SK-N-SH (cell line): Measurements from ENCODE around the gene GPR89B. TPM values are rescaled to one million over a fixed set of nuclear protein-coding genes. Genes with fewer than 3 reads are reported as not detected.
A peak's percentile ranks its signal among the peaks of the same experiment; 100 is the strongest.
"Not testable (repeated sequence)": the region's sequence is repeated elsewhere in the genome, so short reads cannot be mapped to it uniquely, and the experiment has no call there.

ENCODE experiments used
- CTCF ChIA-PET: fragments of 300-600, 350-600 bp; formaldehyde crosslinking; extraction: SDS; loops from one replicate; lab custom pipeline; 2021; lab: Yijun Ruan, JAX
- POLR2A ChIA-PET: fragments of 350-600 bp; sonication (Branson Sonifier 250); formaldehyde crosslinking; extraction: SDS; loops from one replicate; lab custom pipeline; 2020; ENCODE audit warnings: antibody characterized with exemption, inconsistent platforms; lab: Yijun Ruan, JAX
- DNase-seq: peaks from one replicate; pipeline ENCODE4 v3.0.0; 2012
- H2AFZ ChIP-seq: fragments of 200-600 bp; sonication (generic); 2 replicates; pipeline ENCODE4 v1.8.1; 2016; ENCODE audit warnings: antibody characterized with exemption, mild to moderate bottlenecking, low read depth
- H3F3A ChIP-seq: fragments of 200-600 bp; sonication (generic); replicated peaks from 2 replicates; pipeline ENCODE3; 2016; ENCODE audit warnings: antibody characterized with exemption, mild to moderate bottlenecking; ENCODE audit not compliant: insufficient read depth
- H3K27ac ChIP-seq, 2 experiments: fragments of 200-500 bp in 1 of 2; fragments of 200-600 bp in 1 of 2; sonication (Bioruptor generic) in 1 of 2; sonication (generic), shearing (Covaris generic) in 1 of 2; 2 replicates each; pipeline versions ENCODE4 v1.5.1 to v1.6.1; 2014 to 2016; ENCODE audit warnings: low read depth in 2 of 2, inconsistent platforms in 1 of 2, low read length in 1 of 2, mild to moderate bottlenecking in 1 of 2, mixed read lengths in 1 of 2
- H3K27me3 ChIP-seq: fragments of 200-600 bp; sonication (generic), shearing (Covaris generic); 2 replicates; pipeline ENCODE4 v1.6.1; 2016; ENCODE audit warnings: mixed run types; ENCODE audit not compliant: insufficient read depth
- H3K36me3 ChIP-seq, 2 experiments: fragments of 200-500 bp in 1 of 2; fragments of 200-600 bp in 1 of 2; sonication (Bioruptor generic) in 1 of 2; sonication (generic) in 1 of 2; replicated peaks in 1 of 2; 2 replicates each; pipeline versions ENCODE3 to v1.5.1; 2014 to 2016; ENCODE audit warnings: low read length in 1 of 2, mild to moderate bottlenecking in 1 of 2; ENCODE audit not compliant: insufficient read depth in 2 of 2, control insufficient read depth in 1 of 2
- H3K4me1 ChIP-seq, 2 experiments: fragments of 200-500 bp in 1 of 2; fragments of 200-600 bp in 1 of 2; sonication (Bioruptor generic) in 1 of 2; sonication (generic), shearing (Covaris generic) in 1 of 2; 2 replicates each; pipeline versions ENCODE4 v1.5.1 to v1.6.1; 2014 to 2016; ENCODE audit warnings: low read depth in 1 of 2, low read length in 1 of 2, mixed run types in 1 of 2; ENCODE audit not compliant: insufficient read depth in 2 of 2, control insufficient read depth in 1 of 2
- H3K4me2 ChIP-seq: fragments of 200-600 bp; sonication (generic), shearing (Covaris generic); 2 replicates; pipeline ENCODE4 v1.6.1; 2017; ENCODE audit warnings: mixed run types
- H3K4me3 ChIP-seq, 2 experiments: fragments of 200-500 bp in 1 of 2; fragments of 200-600 bp in 1 of 2; sonication (Bioruptor generic) in 1 of 2; sonication (generic), shearing (Covaris generic) in 1 of 2; 2 replicates each; pipeline versions ENCODE4 v1.5.1 to v1.8.1; 2014 to 2016; ENCODE audit warnings: low read depth in 2 of 2, inconsistent platforms in 1 of 2, low read length in 1 of 2, mild to moderate bottlenecking in 1 of 2, mixed read lengths in 1 of 2, moderate library complexity in 1 of 2
- H3K79me2 ChIP-seq: fragments of 200-600 bp; sonication (generic); 2 replicates; pipeline ENCODE4 v1.8.1; 2017; ENCODE audit warnings: mild to moderate bottlenecking; ENCODE audit not compliant: insufficient read depth
- H3K9ac ChIP-seq: fragments of 200-600 bp; sonication (generic); 2 replicates; pipeline ENCODE4 v1.6.1; 2017; ENCODE audit warnings: mixed run types
- H3K9me2 ChIP-seq: fragments of 200-600 bp; sonication (generic); 2 replicates; pipeline ENCODE4 v1.6.1; 2017; ENCODE audit warnings: mixed run types
- H3K9me3 ChIP-seq: fragments of 200-600 bp; sonication (generic); 2 replicates; pipeline ENCODE4 v1.6.1; 2017; ENCODE audit warnings: mixed run types, mild to moderate bottlenecking, moderate library complexity
- H4K20me1 ChIP-seq: fragments of 200-600 bp; sonication (generic); 2 replicates; pipeline ENCODE4 v1.6.1; 2017; ENCODE audit warnings: mild to moderate bottlenecking, mixed run types; ENCODE audit not compliant: insufficient read depth
- EZH2phosphoT487 ChIP-seq: fragments of 200-600 bp; sonication (generic); IDR thresholded peaks from 2 replicates; pipeline ENCODE4 v1.6.1; 2017; ENCODE audit warnings: low read depth, mixed run types, mild to moderate bottlenecking, antibody characterized with exemption, moderate library complexity, borderline replicate concordance
- GATA2 ChIP-seq: sonication (generic); formaldehyde crosslinking; IDR thresholded peaks from 2 replicates; pipeline ENCODE4 v1.5.0; 2020; ENCODE audit warnings: mild to moderate bottlenecking, missing genetic modification reagents
- JUND ChIP-seq: IDR thresholded peaks from 2 replicates; pipeline ENCODE4 v1.4.0; 2012
- MEF2A ChIP-seq: IDR thresholded peaks from 2 replicates; pipeline ENCODE4 v1.4.0; 2012; ENCODE audit warnings: low read depth, borderline replicate concordance
- RAD21 ChIP-seq: IDR thresholded peaks from 2 replicates; pipeline ENCODE4 v1.6.1; 2012; ENCODE audit warnings: mild to moderate bottlenecking, low read length
- RCOR1 ChIP-seq: fragments of 150-350 bp; IDR thresholded peaks from 2 replicates; pipeline ENCODE4 v1.6.1; 2017; ENCODE audit warnings: antibody characterized with exemption, low read length
- SIN3A ChIP-seq: IDR thresholded peaks from 2 replicates; pipeline ENCODE4 v1.6.1; 2012; ENCODE audit warnings: low read depth, mild to moderate bottlenecking, low read length, moderate library complexity, borderline replicate concordance
- SMC3 ChIP-seq: IDR thresholded peaks from 2 replicates; pipeline ENCODE4 v1.6.1; 2012; ENCODE audit warnings: low read depth, low read length, improper control_type of control experiment
- TAF1 ChIP-seq: IDR thresholded peaks from 2 replicates; pipeline ENCODE4 v1.6.1; 2012; ENCODE audit warnings: low read depth, mild to moderate bottlenecking, low read length, moderate library complexity, borderline replicate concordance
- WGBS: methylation state at CpG from one replicate; pipeline ENCODE4 v1.1.6; 2017; ENCODE audit warnings: low lambda C conversion rate; 5-methylcytosine and 5-hydroxymethylcytosine counted together
- polyA plus RNA-seq, 3 experiments: library from polyadenylated mRNA; depleted of rRNA; stranded (reverse); fragments of >200 nt; gene quantifications; 2 replicates each; pipeline ENCODE4 v1.2.3, GENCODE V29; 2012
- TF ChIP-seq, protein P1 (sequence below): IDR thresholded peaks from 2 replicates; pipeline ENCODE4; 2012
- TF ChIP-seq, protein P2 (sequence below): fragments of 150-350 bp; IDR thresholded peaks from 2 replicates; pipeline ENCODE4 v1.6.1; 2016; ENCODE audit warnings: mild to moderate bottlenecking, low read depth, low read length

GPR89B gene
- polyA plus RNA-seq, 1 of the 3 experiments (the other 2 are of a cell fraction): 6.4 TPM

DNA sequence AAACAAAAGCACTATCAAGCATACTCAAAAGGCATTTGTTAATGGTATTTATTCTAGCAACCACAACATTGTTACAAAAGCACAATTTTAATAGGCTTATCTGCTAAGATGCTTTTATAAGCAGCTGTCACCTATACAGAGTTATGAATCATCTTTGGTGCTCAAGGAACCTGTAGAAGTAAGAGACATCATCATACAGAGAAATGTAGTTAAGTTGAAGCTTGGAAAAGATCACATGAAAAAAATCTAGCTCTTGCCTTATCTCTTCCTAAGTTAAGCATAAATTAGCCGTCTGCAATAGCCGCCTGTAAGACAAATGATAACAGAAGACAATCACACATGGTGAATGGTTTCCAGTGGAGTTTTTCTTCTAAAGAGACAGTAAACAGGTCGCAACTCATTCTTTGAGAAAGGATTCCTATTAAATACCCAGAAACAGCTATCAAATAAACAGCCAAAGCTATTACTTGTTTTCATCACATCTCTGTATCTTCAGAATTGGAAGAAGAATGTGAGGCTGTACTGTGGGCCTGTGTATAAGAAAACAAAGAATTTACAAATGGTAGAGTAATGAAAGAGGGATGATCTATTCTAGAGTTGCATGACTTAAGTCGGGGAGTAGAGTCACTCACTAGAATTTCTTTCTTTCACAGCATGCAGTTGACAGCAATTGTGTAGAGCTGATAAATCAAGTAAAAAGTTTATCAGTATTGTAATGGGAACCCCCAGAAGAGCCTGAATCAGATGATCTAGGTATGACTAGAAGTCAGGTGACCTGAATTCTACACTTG is 65.8 kb downstream of the GPR89B start:
- H3K4me3 ChIP-seq, H3K4me1 ChIP-seq, CTCF ChIA-PET, H3K79me2 ChIP-seq, H3K27ac ChIP-seq, H3K27me3 ChIP-seq, H3F3A ChIP-seq, DNase-seq, H3K4me2 ChIP-seq, POLR2A ChIA-PET, H3K9me2 ChIP-seq, H3K36me3 ChIP-seq, H2AFZ ChIP-seq, H3K9ac ChIP-seq, H3K9me3 ChIP-seq, H4K20me1 ChIP-seq: not testable (repeated sequence)
- 94% methylated on average over 3 of the region's 4 CpGs for WGBS

DNA sequence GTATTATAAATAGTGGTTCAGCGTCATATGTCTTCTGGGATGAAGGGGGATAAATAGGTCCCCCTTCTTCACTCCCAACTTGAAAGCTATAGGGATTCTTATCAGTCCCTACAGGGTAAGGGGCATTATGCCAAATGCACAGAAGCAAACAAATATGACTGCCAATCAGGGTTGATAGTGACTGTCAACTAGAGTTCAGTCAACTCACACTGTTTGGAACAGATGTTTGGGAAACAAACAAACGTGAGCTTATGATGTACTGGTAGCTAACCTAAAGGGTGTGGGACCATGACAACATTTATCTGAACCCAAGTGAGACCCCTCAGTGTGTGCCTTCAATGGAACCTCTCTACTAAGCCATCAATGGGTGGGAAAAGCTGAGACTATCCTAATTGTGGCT is 67.9 kb downstream of the GPR89B start:
- H3K4me2 ChIP-seq, H3K9me3 ChIP-seq, H3K9ac ChIP-seq, DNase-seq, POLR2A ChIA-PET, H3K27me3 ChIP-seq, H3K9me2 ChIP-seq, H3K27ac ChIP-seq, H4K20me1 ChIP-seq, H3F3A ChIP-seq, H3K36me3 ChIP-seq, H3K79me2 ChIP-seq, CTCF ChIA-PET, H3K4me3 ChIP-seq, H3K4me1 ChIP-seq, H2AFZ ChIP-seq: not testable (repeated sequence)
- WGBS: 92% methylated on average over 1 of the region's 2 CpGs

DNA sequence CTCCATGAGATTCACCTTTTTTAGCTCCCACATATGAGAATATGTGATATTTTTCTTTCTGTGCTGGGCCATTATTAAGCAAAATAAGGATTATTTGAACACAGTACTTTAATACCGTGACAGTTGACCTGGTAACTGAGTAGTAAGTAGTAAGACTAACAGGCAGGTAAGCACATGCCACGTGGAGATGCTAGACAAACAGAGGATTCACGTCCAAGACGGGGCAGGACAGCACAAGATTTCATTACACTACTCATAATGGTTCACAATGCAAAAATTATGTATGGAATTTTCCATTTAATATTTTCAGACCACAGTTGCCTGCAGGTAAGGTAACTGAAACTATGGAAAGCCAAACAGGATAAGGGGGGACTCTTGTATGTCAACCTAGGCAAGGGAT is 79.5 kb downstream of the GPR89B start:
- H3K36me3 ChIP-seq, H4K20me1 ChIP-seq, H3K4me1 ChIP-seq, H3F3A ChIP-seq, H3K9me2 ChIP-seq, H3K4me3 ChIP-seq, H3K79me2 ChIP-seq, H3K9me3 ChIP-seq, POLR2A ChIA-PET, DNase-seq, H3K27ac ChIP-seq, H3K4me2 ChIP-seq, H3K9ac ChIP-seq, H3K27me3 ChIP-seq, CTCF ChIA-PET, H2AFZ ChIP-seq: not testable (repeated sequence)
- WGBS: 73% methylated on average over 4 of the region's 4 CpGs

DNA sequence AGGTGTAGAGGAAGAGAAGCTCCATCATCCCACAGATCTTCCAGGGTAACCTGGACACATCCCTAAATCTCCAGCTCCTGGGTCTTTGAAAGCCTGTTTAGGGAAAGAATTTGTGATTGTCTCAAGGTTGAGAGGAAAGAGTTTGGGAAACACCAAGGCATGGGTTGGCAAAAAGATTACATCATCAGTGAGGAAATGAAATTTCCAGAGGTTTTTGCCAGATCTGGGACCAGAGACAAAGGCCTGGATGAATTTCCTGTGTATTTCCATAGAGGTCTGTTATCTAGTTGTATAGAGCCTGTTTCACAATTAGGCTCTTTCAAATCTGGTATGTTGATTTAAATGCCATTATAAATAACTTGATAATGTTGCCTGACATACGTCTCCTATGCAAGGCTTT is 82.3 kb downstream of the GPR89B start:
- Histone ChIP-seq H3K36me3 (no peaks in the 10 kb centered on the region), H3K9ac (no peak overlapping the region), H3K4me3 (no peak overlapping the region), H3K27me3 (no peaks in the 10 kb centered on the region), H3K27ac (no peak overlapping the region), H3F3A (no peaks in the 10 kb centered on the region), H3K4me2 (no peak overlapping the region), H3K79me2 (no peaks in the 10 kb centered on the region), H3K9me2 (no peaks in the 10 kb centered on the region), H4K20me1 (no peaks in the 10 kb centered on the region), H2AFZ (no peak overlapping the region), H3K9me3 (no peaks in the 10 kb centered on the region), H3K4me1 (no peaks in the 10 kb centered on the region; a peak in 1 of 4 replicates)
- ChIA-PET CTCF (no interaction called here), POLR2A (no interaction called here)
- peak; percentile 1 for DNase-seq
- TF ChIP-seq, protein P1, sequence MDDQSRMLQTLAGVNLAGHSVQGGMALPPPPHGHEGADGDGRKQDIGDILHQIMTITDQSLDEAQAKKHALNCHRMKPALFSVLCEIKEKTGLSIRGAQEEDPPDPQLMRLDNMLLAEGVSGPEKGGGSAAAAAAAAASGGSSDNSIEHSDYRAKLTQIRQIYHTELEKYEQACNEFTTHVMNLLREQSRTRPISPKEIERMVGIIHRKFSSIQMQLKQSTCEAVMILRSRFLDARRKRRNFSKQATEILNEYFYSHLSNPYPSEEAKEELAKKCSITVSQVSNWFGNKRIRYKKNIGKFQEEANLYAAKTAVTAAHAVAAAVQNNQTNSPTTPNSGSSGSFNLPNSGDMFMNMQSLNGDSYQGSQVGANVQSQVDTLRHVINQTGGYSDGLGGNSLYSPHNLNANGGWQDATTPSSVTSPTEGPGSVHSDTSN: no peak
- TF ChIP-seq RAD21: no peak
- TF ChIP-seq EZH2phosphoT487: no peak
- TF ChIP-seq MEF2A: no peak
- no peak for TF ChIP-seq TAF1
- TF ChIP-seq, protein P2, sequence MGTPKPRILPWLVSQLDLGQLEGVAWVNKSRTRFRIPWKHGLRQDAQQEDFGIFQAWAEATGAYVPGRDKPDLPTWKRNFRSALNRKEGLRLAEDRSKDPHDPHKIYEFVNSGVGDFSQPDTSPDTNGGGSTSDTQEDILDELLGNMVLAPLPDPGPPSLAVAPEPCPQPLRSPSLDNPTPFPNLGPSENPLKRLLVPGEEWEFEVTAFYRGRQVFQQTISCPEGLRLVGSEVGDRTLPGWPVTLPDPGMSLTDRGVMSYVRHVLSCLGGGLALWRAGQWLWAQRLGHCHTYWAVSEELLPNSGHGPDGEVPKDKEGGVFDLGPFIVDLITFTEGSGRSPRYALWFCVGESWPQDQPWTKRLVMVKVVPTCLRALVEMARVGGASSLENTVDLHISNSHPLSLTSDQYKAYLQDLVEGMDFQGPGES: no peak
- TF ChIP-seq SIN3A: no peak
- no peak for TF ChIP-seq GATA2 (CRISPR knock-in tag)
- no peak for TF ChIP-seq RCOR1
- TF ChIP-seq SMC3: no peak
- no peak for TF ChIP-seq JUND
- 100% methylated on average over 1 of the region's 1 CpG for WGBS
